ENCODE data around the gene ACKR3. TPM values are rescaled to one million over a fixed set of nuclear protein-coding genes. Genes with fewer than 3 reads are reported as not detected.

The ACKR3 gene
- total and polyA plus RNA-seq, 2 donors (not counting 1 experiment from before 2014, with no cell fraction given): 7.1 to 15.3 TPM

GRCh38 chr2:236631281-236631855 lies 61.7 kb downstream of the ACKR3 start:
- POLR2A ChIA-PET: no interaction called here

GRCh38 chr2:236631856-236632291 lies 62.2 kb downstream of the ACKR3 start:
- intact Hi-C loops (cut with micrococcal nuclease): no loop called here
- H3K27me3 Mint-ChIP-seq: peaks cover 2% of the 10 kb centered on the region
- H3K4me3 Mint-ChIP-seq: no peak overlapping the region
- no peaks in the 10 kb centered on the region for H3K27me3 ChIP-seq (replicated peaks in 1 of 4; ENCODE audit: control extremely low read depth in 1 of 4, control insufficient read depth in 3 of 4, insufficient read depth in 4 of 4, low read length in 3 of 4)
- H3K79me2 ChIP-seq (ENCODE audit: control insufficient read depth, insufficient read depth, low read length): no peaks in the 10 kb centered on the region
- no peak for TF ChIP-seq CTCF (IDR thresholded peaks at IDR 0.05)
- TF ChIP-seq EZH2 (IDR thresholded peaks at IDR 0.05; ENCODE audit: borderline replicate concordance, insufficient read depth, low read depth, low read length, poor library complexity, severe bottlenecking): no peak
- ATAC-seq (ENCODE audit: low read depth): no peak
- no peaks in the 10 kb centered on the region for H3K4me1 ChIP-seq (ENCODE audit: control insufficient read depth in 2 of 2, insufficient read depth in 2 of 2, low read length in 2 of 2)
- H3K27ac Mint-ChIP-seq: no peak overlapping the region
- no peaks in the 10 kb centered on the region for H4K20me1 ChIP-seq (ENCODE audit: control insufficient read depth, insufficient read depth, low read length, poor library complexity, severe bottlenecking)
- H3K9me3 Mint-ChIP-seq (ENCODE audit: insufficient read depth): no peaks in the 10 kb centered on the region
- H3K4me1 Mint-ChIP-seq: no peaks in the 10 kb centered on the region
- H3K9ac ChIP-seq (ENCODE audit: low read length): no peak overlapping the region
- CTCF ChIA-PET: no interaction called here
- no peak overlapping the region for H2AFZ ChIP-seq (ENCODE audit: insufficient read depth, low read depth, low read length, poor library complexity, severe bottlenecking)
- no peaks in the 10 kb centered on the region for H3K9me3 ChIP-seq (ENCODE audit: control extremely low read depth in 1 of 3, control insufficient read depth in 2 of 3, insufficient read depth in 1 of 3, low read length in 2 of 3)
- no peaks in the 10 kb centered on the region for H3K36me3 ChIP-seq (replicated peaks in 1 of 2; ENCODE audit: control extremely low read depth in 1 of 2, control insufficient read depth in 1 of 2, extremely low read depth in 1 of 2, insufficient read depth in 2 of 2, low read length in 1 of 2)
- H3K27ac ChIP-seq (ENCODE audit: low read length in 2 of 2): no peak overlapping the region
- H3K4me2 ChIP-seq (replicated peaks; ENCODE audit: low read depth, low read length, poor library complexity, severe bottlenecking): no peak overlapping the region
- WGBS (ENCODE audit: insufficient coverage): 93% methylated on average over 11 of the region's 11 CpGs
- no peak overlapping the region for H3K4me3 ChIP-seq (ENCODE audit: control extremely low read depth in 1 of 5, extremely low read depth in 1 of 5, insufficient read depth in 1 of 5, low read depth in 2 of 5, low read length in 4 of 5)
- no peak for DNase-seq
- POLR2A ChIA-PET: no interaction called here

More at GRCh38 chr2:236631281-236631855, 61.7 kb downstream of the ACKR3 start:
- no peak overlapping the region for H3K4me3 ChIP-seq (ENCODE audit: control extremely low read depth in 1 of 5, extremely low read depth in 1 of 5, insufficient read depth in 1 of 5, low read depth in 2 of 5, low read length in 4 of 5)
- no peak overlapping the region for H3K27ac ChIP-seq (ENCODE audit: low read length in 2 of 2)
- no peak overlapping the region for H3K4me3 Mint-ChIP-seq
- no peak overlapping the region for H3K9ac ChIP-seq (ENCODE audit: low read length)
- no peak overlapping the region for H3K27ac Mint-ChIP-seq
- H4K20me1 ChIP-seq (ENCODE audit: control insufficient read depth, insufficient read depth, low read length, poor library complexity, severe bottlenecking): no peaks in the 10 kb centered on the region
- ATAC-seq (ENCODE audit: low read depth): no peak
- no peaks in the 10 kb centered on the region for H3K9me3 Mint-ChIP-seq (ENCODE audit: insufficient read depth)
- H2AFZ ChIP-seq (ENCODE audit: insufficient read depth, low read depth, low read length, poor library complexity, severe bottlenecking): no peak overlapping the region
- H3K4me1 Mint-ChIP-seq: no peaks in the 10 kb centered on the region
- H3K79me2 ChIP-seq (ENCODE audit: control insufficient read depth, insufficient read depth, low read length): no peaks in the 10 kb centered on the region
- H3K4me1 ChIP-seq (ENCODE audit: control insufficient read depth in 2 of 2, insufficient read depth in 2 of 2, low read length in 2 of 2): no peaks in the 10 kb centered on the region
- no peaks in the 10 kb centered on the region for H3K36me3 ChIP-seq (replicated peaks in 1 of 2; ENCODE audit: control extremely low read depth in 1 of 2, control insufficient read depth in 1 of 2, extremely low read depth in 1 of 2, insufficient read depth in 2 of 2, low read length in 1 of 2)
- CTCF ChIA-PET: no interaction called here
- H3K27me3 Mint-ChIP-seq: peaks cover 2% of the 10 kb centered on the region
- no peaks in the 10 kb centered on the region for H3K27me3 ChIP-seq (replicated peaks in 1 of 4; ENCODE audit: control extremely low read depth in 1 of 4, control insufficient read depth in 3 of 4, insufficient read depth in 4 of 4, low read length in 3 of 4)
- H3K9me3 ChIP-seq (ENCODE audit: control extremely low read depth in 1 of 3, control insufficient read depth in 2 of 3, insufficient read depth in 1 of 3, low read length in 2 of 3): no peaks in the 10 kb centered on the region
- intact Hi-C loops (cut with micrococcal nuclease): no loop called here
- DNase-seq: no peak
- no peak overlapping the region for H3K4me2 ChIP-seq (replicated peaks; ENCODE audit: low read depth, low read length, poor library complexity, severe bottlenecking)
- TF ChIP-seq CTCF (IDR thresholded peaks at IDR 0.05) (no peak), EZH2 (IDR thresholded peaks at IDR 0.05; ENCODE audit: borderline replicate concordance, insufficient read depth, low read depth, low read length, poor library complexity, severe bottlenecking) (no peak)
- 92% methylated on average over 11 of the region's 15 CpGs for WGBS (ENCODE audit: insufficient coverage)
